CD8-positive, alpha-beta memory T cell (primary cell): ENCODE data around the gene ZP4. TPM values are rescaled to one million over a fixed set of nuclear protein-coding genes. Genes with fewer than 3 reads are reported as not detected.

Experiments used
- CTCF ChIA-PET: fragments of 350-600 bp; sonication (Branson Sonifier 250); formaldehyde crosslinking; loops from one replicate; lab custom pipeline; 2021; ENCODE audit warnings: antibody characterized with exemption; lab: Charles Lee
- POLR2A ChIA-PET: fragments of 350-600 bp; sonication (Branson Sonifier 250); formaldehyde crosslinking; loops from one replicate; lab custom pipeline; 2021; ENCODE audit warnings: antibody characterized with exemption; lab: Charles Lee
- DNase-seq, 5 donors: peaks; one replicate each; pipeline versions ENCODE4 v3.0.0 to v3.0.0-alpha.2; 2020 to 2022; ENCODE audit warnings: mixed read lengths in 1 of 5
- H3K27ac ChIP-seq: one replicate; pipeline ENCODE4 v1.7.0; 2013; ENCODE audit warnings: low read depth, mild to moderate bottlenecking, low read length, moderate library complexity
- H3K27me3 ChIP-seq: 2 replicates; pipeline ENCODE4 v1.7.0; 2013; ENCODE audit warnings: low read length, mild to moderate bottlenecking; ENCODE audit not compliant: insufficient read depth, poor library complexity, severe bottlenecking
- H3K36me3 ChIP-seq: 2 replicates; pipeline ENCODE4 v1.7.0; 2013; ENCODE audit warnings: mild to moderate bottlenecking, low read length, moderate library complexity; ENCODE audit not compliant: insufficient read depth
- H3K4me1 ChIP-seq: 2 replicates; pipeline ENCODE4 v1.7.0; 2013; ENCODE audit warnings: mild to moderate bottlenecking, low read length, moderate library complexity; ENCODE audit not compliant: insufficient read depth
- H3K4me3 ChIP-seq: 2 replicates; pipeline ENCODE4 v1.7.0; 2013; ENCODE audit warnings: mild to moderate bottlenecking, low read length
- H3K9me3 ChIP-seq: 2 replicates; pipeline ENCODE4 v1.7.0; 2013; ENCODE audit warnings: mild to moderate bottlenecking, low read length
- H3K27ac Mint-ChIP-seq, 8 donors: one replicate each; pipeline ENCODE4 v1.8.0; 2020 to 2021; ENCODE audit warnings: mixed read lengths in 8 of 8, mild to moderate bottlenecking in 6 of 8, inconsistent platforms in 3 of 8, moderate library complexity in 3 of 8
- H3K27me3 Mint-ChIP-seq, 2 donors: one replicate each; pipeline ENCODE4 v1.8.0; 2020 to 2021; ENCODE audit warnings: mixed read lengths in 2 of 2, mild to moderate bottlenecking in 1 of 2, moderate library complexity in 1 of 2
- H3K36me3 Mint-ChIP-seq, 3 donors: one replicate each; pipeline ENCODE4 v1.8.0; 2020 to 2021; ENCODE audit warnings: mixed read lengths in 3 of 3, inconsistent platforms in 1 of 3, mild to moderate bottlenecking in 1 of 3
- H3K4me1 Mint-ChIP-seq, 3 donors: one replicate each; pipeline ENCODE4 v1.8.0; 2020 to 2021; ENCODE audit warnings: mixed read lengths in 3 of 3, inconsistent platforms in 1 of 3, mild to moderate bottlenecking in 1 of 3
- H3K4me3 Mint-ChIP-seq, 7 donors: one replicate each; pipeline ENCODE4 v1.8.0; 2020 to 2021; ENCODE audit warnings: mixed read lengths in 7 of 7, mild to moderate bottlenecking in 6 of 7, moderate library complexity in 4 of 7, inconsistent platforms in 2 of 7
- H3K9me3 Mint-ChIP-seq, 5 donors: one replicate each; pipeline ENCODE4 v1.8.0; 2020 to 2022; ENCODE audit warnings: mixed read lengths in 5 of 5, mild to moderate bottlenecking in 3 of 5, moderate library complexity in 2 of 5, inconsistent platforms in 1 of 5
- polyA plus RNA-seq: library from polyadenylated mRNA; unstranded; fragments of 300-500 nt; fragmentation: Illumina TruSeq; gene quantifications from one replicate; pipeline ENCODE4 v1.2.3, GENCODE V29; 2021
- total RNA-seq, 2 experiments: library from RNA; stranded (reverse); gene quantifications; one replicate each; pipeline ENCODE4 v1.2.3, GENCODE V29; 2021

The ZP4 gene
- total and polyA plus RNA-seq, 3 experiments from 2014 or later = not detected

DNA sequence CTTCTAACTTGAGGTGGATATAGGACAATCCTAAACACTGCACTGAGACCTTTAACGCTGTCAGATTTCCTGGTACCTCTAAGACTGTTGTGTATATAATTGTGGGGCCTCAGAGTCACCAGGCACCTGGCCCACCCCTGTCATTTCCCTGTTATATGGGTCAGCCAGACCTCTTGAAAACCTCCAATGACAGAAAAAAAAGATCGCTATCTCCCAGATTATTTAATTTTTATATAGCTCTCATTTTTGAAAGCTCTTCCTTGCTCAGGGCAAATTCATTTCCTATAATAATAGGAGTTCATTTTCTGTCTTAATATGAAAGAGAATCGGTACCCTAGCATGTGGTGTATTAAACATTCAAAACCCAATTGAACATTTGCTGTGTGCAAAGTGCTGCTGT, 56.7 kb downstream of the ZP4 start:
- no peaks in the 10 kb centered on the region for H3K27me3 ChIP-seq
- CTCF ChIA-PET = no interaction called here
- no peaks in the 10 kb centered on the region for H3K4me1 Mint-ChIP-seq
- no peak for DNase-seq
- H3K4me3 Mint-ChIP-seq = no peak overlapping the region
- no peaks in the 10 kb centered on the region for H3K36me3 Mint-ChIP-seq
- POLR2A ChIA-PET = no interaction called here
- H3K27ac ChIP-seq = no peak overlapping the region
- no peaks in the 10 kb centered on the region for H3K4me1 ChIP-seq
- no peaks in the 10 kb centered on the region for H3K9me3 ChIP-seq
- no peaks in the 10 kb centered on the region for H3K27me3 Mint-ChIP-seq
- H3K4me3 ChIP-seq = no peak overlapping the region
- H3K9me3 Mint-ChIP-seq = peaks cover 0 to 4% (median 2%) of the 10 kb centered on the region in 5 donors
- H3K27ac Mint-ChIP-seq = no peak overlapping the region
- no peaks in the 10 kb centered on the region for H3K36me3 ChIP-seq

DNA sequence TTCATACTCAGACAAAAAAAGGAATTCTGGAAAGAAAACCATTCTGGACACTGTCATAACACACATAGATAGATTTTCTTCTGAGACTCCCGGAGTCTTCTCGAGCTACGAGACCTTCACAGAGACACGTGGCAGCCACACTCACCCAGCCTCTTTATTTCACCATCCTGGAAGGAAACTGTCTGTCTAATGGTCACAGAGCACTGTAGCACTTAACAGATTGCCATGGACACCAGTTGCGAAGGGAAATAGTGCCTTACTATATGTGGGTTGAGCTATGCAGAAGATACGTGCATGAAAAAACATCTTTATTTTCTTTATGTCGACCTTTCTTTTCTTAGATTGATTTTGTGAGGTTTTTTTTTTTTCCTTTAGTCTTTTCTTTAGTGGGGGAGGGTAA, 57.9 kb downstream of the ZP4 start:
- Histone ChIP-seq H3K4me1 (no peaks in the 10 kb centered on the region), H3K36me3 (no peaks in the 10 kb centered on the region), H3K9me3 (no peaks in the 10 kb centered on the region), H3K27ac (no peak overlapping the region), H3K4me3 (no peak overlapping the region), H3K27me3 (no peaks in the 10 kb centered on the region)
- no peak for DNase-seq
- H3K27ac Mint-ChIP-seq = no peak overlapping the region
- no peak overlapping the region for H3K4me3 Mint-ChIP-seq
- no peaks in the 10 kb centered on the region for H3K27me3 Mint-ChIP-seq
- no peaks in the 10 kb centered on the region for H3K36me3 Mint-ChIP-seq
- ChIA-PET CTCF (no interaction called here), POLR2A (no interaction called here)
- H3K4me1 Mint-ChIP-seq = no peaks in the 10 kb centered on the region
- H3K9me3 Mint-ChIP-seq = peaks cover 0 to 4% (median 2%) of the 10 kb centered on the region in 5 donors
